Measurements from ENCODE around the gene BMAL1. TPM values are rescaled to one million over a fixed set of nuclear protein-coding genes. Genes with fewer than 3 reads are reported as not detected.
A peak's percentile ranks its signal among the peaks of the same experiment; 100 is the strongest.

BMAL1 gene
- total and polyA plus RNA-seq, 9 donors, result 17.7 to 53.4 (median 24.8) TPM

DNA sequence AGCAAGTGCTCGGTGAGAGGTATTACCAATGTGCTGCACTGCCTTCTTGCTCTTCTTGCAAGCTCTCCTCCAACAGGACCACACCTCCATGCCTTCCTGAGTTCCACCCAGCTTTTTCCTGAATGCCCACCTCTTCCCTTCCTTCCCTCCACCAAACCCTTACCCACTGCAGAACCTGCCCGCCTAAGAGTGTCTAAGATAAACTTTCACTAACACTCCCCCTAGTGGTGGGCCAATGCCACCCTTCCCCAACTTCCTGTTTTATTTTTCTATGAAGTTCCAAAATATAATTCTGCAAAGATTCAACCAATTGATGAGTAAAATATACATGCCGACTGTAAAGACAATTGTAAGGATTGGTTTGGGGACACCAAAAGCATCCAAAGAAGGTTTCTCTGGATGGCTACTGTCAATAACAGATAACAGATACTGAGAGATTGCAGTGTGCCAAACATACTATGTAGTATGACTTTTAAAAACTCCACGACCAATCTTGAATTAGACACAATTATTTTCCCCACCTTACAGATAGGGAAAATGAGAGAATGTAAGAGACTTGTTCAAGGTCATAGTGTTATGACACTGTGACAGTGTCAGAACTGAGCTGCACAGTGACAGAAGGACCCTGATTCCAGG lies 38.6 kb upstream of the BMAL1 start:
- Histone ChIP-seq H3K27ac (no peak overlapping the region), H3K4me1 (ENCODE audit: insufficient read depth) (no peaks in the 10 kb centered on the region), H3K4me3 (no peak overlapping the region), H3K9me3 (peaks cover 0 to 5% of the 10 kb centered on the region in 2 donors), H3K27me3 (no peaks in the 10 kb centered on the region), H3K36me3 (no peaks in the 10 kb centered on the region)
- DNase-seq, result peak in 3 of 5 donors; percentile 35 to 48 (median 39)
- WGBS, 3 donors, result 51 to 55% (median 55%) methylated on average over 4 of the region's 4 CpGs
- no peak for TF ChIP-seq EP300 (IDR thresholded peaks at IDR 0.05)
- TF ChIP-seq, protein P1, sequence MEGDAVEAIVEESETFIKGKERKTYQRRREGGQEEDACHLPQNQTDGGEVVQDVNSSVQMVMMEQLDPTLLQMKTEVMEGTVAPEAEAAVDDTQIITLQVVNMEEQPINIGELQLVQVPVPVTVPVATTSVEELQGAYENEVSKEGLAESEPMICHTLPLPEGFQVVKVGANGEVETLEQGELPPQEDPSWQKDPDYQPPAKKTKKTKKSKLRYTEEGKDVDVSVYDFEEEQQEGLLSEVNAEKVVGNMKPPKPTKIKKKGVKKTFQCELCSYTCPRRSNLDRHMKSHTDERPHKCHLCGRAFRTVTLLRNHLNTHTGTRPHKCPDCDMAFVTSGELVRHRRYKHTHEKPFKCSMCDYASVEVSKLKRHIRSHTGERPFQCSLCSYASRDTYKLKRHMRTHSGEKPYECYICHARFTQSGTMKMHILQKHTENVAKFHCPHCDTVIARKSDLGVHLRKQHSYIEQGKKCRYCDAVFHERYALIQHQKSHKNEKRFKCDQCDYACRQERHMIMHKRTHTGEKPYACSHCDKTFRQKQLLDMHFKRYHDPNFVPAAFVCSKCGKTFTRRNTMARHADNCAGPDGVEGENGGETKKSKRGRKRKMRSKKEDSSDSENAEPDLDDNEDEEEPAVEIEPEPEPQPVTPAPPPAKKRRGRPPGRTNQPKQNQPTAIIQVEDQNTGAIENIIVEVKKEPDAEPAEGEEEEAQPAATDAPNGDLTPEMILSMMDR (IDR thresholded peaks at IDR 0.05), result peak in 2 of 3 donors; percentile 28 to 34
- intact Hi-C loops (cut with DNase I), result no loop called here

DNA sequence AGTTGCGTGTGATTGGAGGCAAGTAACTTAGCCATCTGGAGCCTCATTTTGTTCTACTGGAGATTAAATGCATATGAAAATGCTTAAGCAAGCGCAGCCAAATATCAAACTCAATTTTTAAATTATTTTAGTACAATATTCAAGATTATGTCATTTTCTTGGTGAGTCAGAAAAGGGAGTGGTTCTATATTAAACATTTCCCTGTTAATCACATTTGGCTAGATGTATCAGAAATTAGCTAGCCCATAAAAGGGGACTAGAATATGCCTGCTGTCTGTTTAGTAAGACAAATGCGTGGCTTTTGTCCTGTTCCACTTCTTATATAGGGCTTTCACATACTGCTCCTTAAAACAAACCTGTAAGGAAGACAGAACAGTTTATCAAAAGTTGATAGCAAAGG lies 35.0 kb upstream of the BMAL1 start:
- DNase-seq, result no peak
- Histone ChIP-seq H3K4me1 (ENCODE audit: insufficient read depth) (no peaks in the 10 kb centered on the region), H3K27ac (no peak overlapping the region), H3K36me3 (no peaks in the 10 kb centered on the region), H3K9me3 (no peaks in the 10 kb centered on the region), H3K27me3 (no peaks in the 10 kb centered on the region), H3K4me3 (no peak overlapping the region)
- no peak for TF ChIP-seq POLR2A (IDR thresholded peaks at IDR 0.05)
- TF ChIP-seq, protein P1 (IDR thresholded peaks at IDR 0.05), result no peak
- TF ChIP-seq EP300 (IDR thresholded peaks at IDR 0.05), result no peak
- 90 to 97% (median 93%) methylated on average over 3 of the region's 3 CpGs for WGBS, 3 donors
- intact Hi-C loops (cut with DNase I), result no loop called here

DNA sequence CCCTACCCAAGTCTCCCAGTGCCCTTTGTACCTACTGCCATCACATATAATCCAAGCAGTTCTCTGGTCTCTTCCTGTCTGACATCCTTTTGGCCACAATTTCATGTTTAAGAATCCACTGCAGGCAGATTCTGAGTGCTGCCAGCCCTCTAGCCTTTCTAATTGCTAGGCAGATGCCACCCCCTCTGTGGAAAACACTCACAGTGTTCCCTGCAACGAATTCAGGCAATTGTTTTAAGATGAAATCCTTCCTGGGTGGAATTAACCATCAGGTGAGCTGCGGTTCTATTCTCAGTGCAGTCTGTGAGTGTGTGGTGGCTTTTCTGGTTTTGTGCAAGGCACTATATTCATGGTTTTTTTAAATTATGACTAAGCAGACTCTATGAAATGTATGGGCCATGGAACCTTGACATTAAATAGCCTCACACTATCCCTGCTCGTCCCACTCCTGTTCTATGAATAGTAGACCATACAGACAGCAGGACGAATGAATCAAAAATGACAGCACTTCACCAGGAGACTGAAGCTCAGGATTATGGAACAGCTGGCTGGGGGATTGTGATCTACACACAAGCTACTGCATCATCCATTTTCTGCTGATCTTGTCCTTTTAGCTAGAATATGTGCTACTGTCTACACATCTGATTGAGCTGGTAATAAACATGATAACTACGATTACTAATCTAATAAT lies 29.8 kb upstream of the BMAL1 start:
- no peaks in the 10 kb centered on the region for H3K36me3 ChIP-seq

DNA sequence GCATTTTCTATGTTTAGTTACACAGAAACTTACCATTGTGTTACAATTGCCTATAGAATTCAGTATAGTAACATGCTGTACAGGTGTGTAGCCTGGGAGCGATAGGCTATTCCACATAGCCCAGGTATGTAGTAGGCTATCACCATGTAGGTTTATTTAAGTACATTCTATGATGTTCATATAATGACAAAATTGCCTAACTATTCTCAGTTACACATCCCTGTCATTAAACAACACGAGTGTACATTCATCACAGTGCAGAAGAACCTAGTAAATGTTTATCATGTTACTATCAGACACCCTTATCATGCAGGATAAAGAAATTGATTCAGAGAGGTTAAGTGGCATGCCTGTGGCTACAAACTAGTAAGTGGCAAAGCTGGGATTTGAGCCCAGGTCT lies 28.4 kb upstream of the BMAL1 start:
- WGBS, 3 donors, result 92 to 96% (median 95%) methylated on average over 2 of the region's 2 CpGs
- no peak for DNase-seq
- TF ChIP-seq, protein P1 (IDR thresholded peaks at IDR 0.05), result no peak
- TF ChIP-seq EP300 (IDR thresholded peaks at IDR 0.05), result no peak
- TF ChIP-seq POLR2A (IDR thresholded peaks at IDR 0.05), result no peak
- Histone ChIP-seq H3K9me3 (no peaks in the 10 kb centered on the region), H3K4me3 (no peak overlapping the region), H3K27me3 (no peaks in the 10 kb centered on the region), H3K36me3 (no peaks in the 10 kb centered on the region), H3K4me1 (ENCODE audit: insufficient read depth) (no peaks in the 10 kb centered on the region), H3K27ac (no peak overlapping the region)
- intact Hi-C loops (cut with DNase I), result no loop called here

More for the DNA sequence above, 29.8 kb upstream of the BMAL1 start:
- no peak for DNase-seq
- no peak overlapping the region for H3K4me3 ChIP-seq
- H3K9me3 ChIP-seq, result no peaks in the 10 kb centered on the region
- no peaks in the 10 kb centered on the region for H3K27me3 ChIP-seq
- H3K27ac ChIP-seq, result no peak overlapping the region
- intact Hi-C loops (cut with DNase I), result no loop called here
- no peak for TF ChIP-seq POLR2A (IDR thresholded peaks at IDR 0.05)
- TF ChIP-seq, protein P1 (IDR thresholded peaks at IDR 0.05), result no peak
- no peak for TF ChIP-seq EP300 (IDR thresholded peaks at IDR 0.05)
- WGBS, 3 donors, result 62 to 64% (median 64%) methylated on average over 5 of the region's 5 CpGs
- no peaks in the 10 kb centered on the region for H3K4me1 ChIP-seq (ENCODE audit: insufficient read depth)
